ENCODE results near the gene CREBL2. TPM values are rescaled to one million over a fixed set of nuclear protein-coding genes. Genes with fewer than 3 reads are reported as not detected.

Gene CREBL2
- total and polyA plus RNA-seq, 5 experiments from 2014 or later, result 35.1 to 46.8 (median 36.5) TPM

DNA sequence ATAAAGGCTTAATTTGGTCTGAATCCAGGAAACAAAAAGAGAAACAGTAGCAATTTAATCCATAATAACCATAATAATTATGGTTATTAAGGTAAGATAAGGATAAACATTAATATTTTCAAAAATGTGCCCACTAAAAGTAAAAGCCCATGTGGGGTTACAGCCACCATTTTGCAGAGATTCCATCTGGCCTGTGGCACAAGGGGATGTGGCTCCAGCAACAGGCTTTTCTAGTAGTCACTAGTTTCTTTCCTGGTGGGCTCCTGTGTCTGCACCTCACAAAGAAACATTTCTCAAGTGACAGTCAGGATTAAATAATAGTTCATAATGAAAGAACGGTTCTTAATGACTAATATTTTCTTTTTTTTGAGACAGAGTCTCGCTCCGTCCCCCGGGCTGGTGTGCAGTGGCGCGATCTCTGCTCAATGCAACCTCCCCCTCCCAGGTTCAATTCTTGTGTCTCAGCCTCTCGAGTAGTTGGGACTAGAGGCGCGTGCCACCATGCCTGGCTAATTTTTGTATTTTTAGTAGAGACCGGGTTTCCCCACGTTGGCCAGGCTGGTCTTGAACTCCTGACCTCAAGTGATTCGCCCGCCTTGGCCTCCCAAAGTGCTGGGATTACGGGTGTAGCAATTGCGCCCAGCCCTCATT, 52.1 kb downstream of the CREBL2 start:
- H3K27ac Mint-ChIP-seq, result no peak overlapping the region
- no peak for ATAC-seq
- H3K27me3 Mint-ChIP-seq, result no peaks in the 10 kb centered on the region
- no peak overlapping the region for H3K4me3 Mint-ChIP-seq
- POLR2A ChIA-PET, result interaction anchor here (0.7 kb wide), 1 partner anchor 14 kb away, joined by 3 read pairs; no protein-coding TSS in a partner anchor
- no peaks in the 10 kb centered on the region for H3K4me1 Mint-ChIP-seq
- H3K36me3 Mint-ChIP-seq, result no peaks in the 10 kb centered on the region
- no peaks in the 10 kb centered on the region for H3K9me3 Mint-ChIP-seq
- DNase-seq, result no peak

DNA sequence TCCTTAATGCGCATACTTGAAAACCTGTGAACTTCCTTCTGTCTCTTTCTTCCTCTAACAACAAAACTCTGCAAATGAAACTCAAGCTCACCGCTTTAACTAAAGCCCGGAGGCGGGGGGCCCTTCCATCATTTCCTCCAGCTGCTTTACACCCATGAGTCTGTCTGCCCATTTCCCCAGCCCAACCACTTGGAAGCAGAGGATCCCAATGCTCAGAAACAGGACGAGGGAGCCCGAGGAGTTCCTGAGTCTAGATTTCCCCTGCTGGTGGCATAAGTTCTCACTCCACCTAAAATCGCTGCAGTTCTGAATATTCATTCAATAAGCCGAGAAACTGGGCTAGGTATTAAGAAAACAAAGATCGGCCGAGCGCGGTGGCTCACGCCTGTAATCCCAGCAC, 53.5 kb downstream of the CREBL2 start:
- no peak for DNase-seq
- Mint-ChIP-seq H3K36me3 (no peaks in the 10 kb centered on the region), H3K9me3 (no peaks in the 10 kb centered on the region), H3K4me3 (no peak overlapping the region), H3K27ac (no peak overlapping the region), H3K4me1 (no peaks in the 10 kb centered on the region), H3K27me3 (no peaks in the 10 kb centered on the region)
- POLR2A ChIA-PET, result interaction anchor here (0.7 kb wide), 1 partner anchor 16 kb away, joined by 3 read pairs; no protein-coding TSS in a partner anchor
- ATAC-seq, result no peak

DNA sequence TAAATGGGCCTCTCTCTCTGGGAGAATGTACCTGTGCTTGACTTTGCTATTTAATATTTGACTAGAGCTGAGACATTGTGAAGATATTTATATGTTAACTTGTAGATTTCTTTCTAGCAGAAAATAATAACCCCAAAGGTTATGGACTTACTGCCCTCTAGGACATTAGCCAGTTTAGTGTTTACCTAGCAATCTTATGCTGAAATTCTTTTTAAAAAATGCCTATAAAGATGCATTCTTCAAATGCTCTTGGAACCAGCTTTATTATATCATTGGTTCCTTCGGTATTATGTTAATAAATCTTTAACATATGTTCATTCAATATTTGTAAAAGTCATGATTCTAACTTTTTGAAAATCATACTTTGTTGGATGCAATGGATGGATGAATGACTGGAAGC, 56.3 kb downstream of the CREBL2 start:
- DNase-seq, result no peak
- POLR2A ChIA-PET, result interaction anchor here (0.7 to 1.6 kb wide), 4 partner anchors 11 to 69 kb away, joined by 3 to 4 read pairs (median 3); no protein-coding TSS in a partner anchor
- Mint-ChIP-seq H3K27me3 (no peaks in the 10 kb centered on the region), H3K27ac (no peak overlapping the region), H3K4me3 (no peak overlapping the region), H3K4me1 (no peaks in the 10 kb centered on the region), H3K9me3 (no peaks in the 10 kb centered on the region), H3K36me3 (no peaks in the 10 kb centered on the region)
- ATAC-seq, result no peak

DNA sequence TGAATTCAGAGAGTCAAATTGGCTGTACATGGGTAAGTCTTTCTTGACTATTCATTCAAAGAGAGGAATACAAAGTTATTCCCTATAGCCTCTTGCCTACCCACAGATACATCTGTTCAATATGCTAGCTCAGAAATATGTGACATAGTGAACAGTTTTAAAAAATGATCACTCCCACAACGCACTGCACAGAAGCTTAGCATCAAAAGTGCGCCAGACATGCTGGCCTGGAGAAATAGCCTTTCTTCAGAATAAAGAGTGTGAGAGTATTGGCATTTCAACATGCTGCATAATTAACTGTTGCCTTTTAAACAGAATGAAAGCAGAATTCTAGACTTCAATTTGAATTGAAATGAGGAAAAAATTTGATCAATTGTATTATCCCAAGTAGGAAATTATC, 57.3 kb downstream of the CREBL2 start:
- no peak for ATAC-seq
- Mint-ChIP-seq H3K4me1 (no peaks in the 10 kb centered on the region), H3K36me3 (no peaks in the 10 kb centered on the region), H3K9me3 (no peaks in the 10 kb centered on the region), H3K4me3 (no peak overlapping the region), H3K27me3 (no peaks in the 10 kb centered on the region), H3K27ac (peak overlapping the region in 1 of 10 donors; percentile 29)
- POLR2A ChIA-PET, result interaction anchor here (0.6 to 1.4 kb wide), 2 partner anchors 18 to 49 kb away, joined by 3 read pairs; no protein-coding TSS in a partner anchor
- no peak for DNase-seq

DNA sequence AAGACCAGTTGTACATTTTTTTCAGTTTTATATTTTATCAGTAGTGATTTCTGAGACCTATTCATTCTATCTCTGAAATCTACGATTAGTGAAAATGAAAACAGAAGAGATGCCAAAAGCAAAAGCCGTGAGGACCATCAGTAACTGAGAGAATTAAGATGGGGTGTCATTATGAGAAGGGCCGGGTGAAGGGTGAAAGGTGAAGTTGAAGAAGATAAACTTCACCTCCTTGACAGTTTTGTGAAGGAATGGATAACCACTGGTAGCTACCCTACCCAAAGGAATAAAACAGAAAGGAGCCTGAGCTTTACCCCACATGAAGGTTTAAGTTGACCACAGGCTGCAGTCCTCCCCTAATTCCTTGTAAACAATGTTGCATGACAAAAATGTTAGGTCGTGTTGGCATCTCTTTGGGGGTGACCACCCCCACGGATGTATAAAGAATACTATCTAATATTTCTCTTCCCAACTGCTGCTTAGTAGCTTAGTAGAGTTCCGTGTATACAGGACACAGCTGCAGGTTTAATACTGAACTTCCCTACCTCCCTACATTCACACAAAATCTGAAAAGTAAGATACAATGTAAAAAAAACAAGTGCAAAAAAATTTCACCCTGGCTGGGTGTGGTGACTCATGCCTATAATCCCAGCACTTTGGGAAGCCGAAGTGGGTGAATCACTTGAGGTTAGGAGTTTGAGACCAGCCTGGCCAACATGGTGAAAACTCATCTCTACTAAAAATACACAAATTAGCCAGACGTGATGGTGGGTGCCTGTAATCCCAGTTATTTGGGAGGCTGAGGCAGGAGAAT, 60.4 kb downstream of the CREBL2 start:
- H3K4me3 Mint-ChIP-seq, result no peak overlapping the region
- POLR2A ChIA-PET, result interaction anchor here (1.1 kb wide), 1 partner anchor 18 kb away, joined by 3 read pairs; no protein-coding TSS in a partner anchor
- no peaks in the 10 kb centered on the region for H3K36me3 Mint-ChIP-seq
- H3K27me3 Mint-ChIP-seq, result no peaks in the 10 kb centered on the region
- no peak for ATAC-seq
- H3K27ac Mint-ChIP-seq, result no peak overlapping the region
- no peak for DNase-seq
- no peaks in the 10 kb centered on the region for H3K9me3 Mint-ChIP-seq
- no peaks in the 10 kb centered on the region for H3K4me1 Mint-ChIP-seq

DNA sequence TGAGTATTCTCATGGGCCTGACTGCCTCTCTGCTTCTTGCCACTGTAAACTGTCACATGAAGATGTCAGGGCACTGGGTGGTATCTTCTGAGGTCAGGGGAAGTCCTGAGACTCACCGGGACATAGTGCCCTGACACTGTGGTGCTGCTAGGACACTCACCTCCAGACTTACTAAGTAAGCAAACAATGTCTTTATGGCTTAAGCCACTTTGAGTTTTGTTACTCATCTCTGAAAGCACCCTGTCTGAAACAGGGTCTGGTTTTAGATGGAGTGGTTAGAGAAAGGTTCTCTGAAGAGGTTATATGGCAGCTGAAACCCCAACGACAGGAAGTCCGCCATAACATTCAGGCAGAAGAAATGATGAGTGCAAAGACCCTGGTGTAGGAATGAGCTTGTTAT, 61.6 kb downstream of the CREBL2 start:
- H3K9me3 Mint-ChIP-seq, result no peaks in the 10 kb centered on the region
- no peak for ATAC-seq
- H3K4me3 Mint-ChIP-seq, result no peak overlapping the region
- H3K36me3 Mint-ChIP-seq, result no peaks in the 10 kb centered on the region
- H3K4me1 Mint-ChIP-seq, result no peaks in the 10 kb centered on the region
- no peaks in the 10 kb centered on the region for H3K27me3 Mint-ChIP-seq
- POLR2A ChIA-PET, result interaction anchor here (0.7 kb wide), 1 partner anchor 11 kb away, joined by 5 read pairs; no protein-coding TSS in a partner anchor
- H3K27ac Mint-ChIP-seq, result peak overlapping the region in 2 of 10 donors; percentile 18 to 53
- DNase-seq, result no peak

DNA sequence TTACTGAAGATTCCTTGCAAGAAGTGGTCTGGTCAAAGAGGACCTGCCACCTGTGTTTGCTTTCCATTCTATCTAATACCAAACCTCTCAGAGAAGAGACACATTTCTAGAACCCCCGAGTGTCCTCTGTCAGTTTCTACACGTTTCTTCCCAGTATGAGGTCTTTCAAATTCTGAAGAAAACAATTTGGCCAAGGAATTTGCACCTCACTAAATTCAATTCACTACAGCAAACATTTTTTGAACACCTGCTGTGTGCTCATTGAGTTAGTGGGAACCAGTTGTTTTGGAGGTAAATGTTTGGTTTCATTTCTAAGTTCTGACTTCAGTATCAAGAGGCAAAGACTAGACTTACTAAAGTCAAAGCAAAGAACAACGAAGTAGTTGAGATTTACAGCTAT, 64.9 kb downstream of the CREBL2 start:
- Mint-ChIP-seq H3K27me3 (no peaks in the 10 kb centered on the region), H3K27ac (no peak overlapping the region), H3K9me3 (no peaks in the 10 kb centered on the region), H3K36me3 (no peaks in the 10 kb centered on the region), H3K4me1 (no peaks in the 10 kb centered on the region), H3K4me3 (no peak overlapping the region)
- ATAC-seq, result no peak
- POLR2A ChIA-PET, result interaction anchor here (0.8 kb wide), 1 partner anchor 1194 kb away, joined by 3 read pairs; no protein-coding TSS in a partner anchor
- DNase-seq, result no peak

DNA sequence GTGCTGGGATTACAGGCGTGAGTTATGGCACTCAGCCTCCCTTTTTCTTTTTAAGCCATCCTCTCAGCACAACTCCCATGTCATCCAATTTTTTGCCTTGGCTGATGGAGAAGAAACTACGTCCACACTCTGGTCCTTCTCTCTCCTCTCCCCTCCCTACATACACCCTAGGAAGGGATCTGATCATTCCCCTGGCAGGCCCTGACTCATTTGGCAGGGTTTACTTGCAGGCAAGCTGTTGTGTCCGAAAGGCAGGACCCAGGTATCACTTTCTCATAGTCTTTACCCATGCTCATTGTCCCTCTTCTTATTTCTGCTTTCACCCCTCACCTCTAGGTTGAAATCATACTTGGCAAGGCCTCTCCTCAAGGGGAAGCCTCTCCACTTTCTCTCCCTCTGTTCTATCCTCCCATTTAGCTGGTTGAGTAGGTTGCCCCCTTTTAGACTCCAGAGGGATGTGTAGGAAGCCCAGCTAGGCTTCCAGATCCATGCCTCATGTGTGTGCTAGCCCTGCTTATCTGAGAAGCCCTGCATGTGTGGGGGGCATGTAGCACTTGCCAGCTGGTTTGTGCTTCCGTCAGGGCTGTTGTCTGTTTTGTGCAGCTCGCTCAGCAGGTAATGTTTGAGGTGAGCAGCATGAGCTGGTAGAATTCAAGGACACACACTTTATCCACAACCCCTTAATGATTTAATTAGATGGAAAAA, 69.5 kb downstream of the CREBL2 start:
- POLR2A ChIA-PET, result interaction anchor here (0.5 to 1.3 kb wide), 2 partner anchors 12 to 16 kb away, joined by 3 read pairs; no protein-coding TSS in a partner anchor
- Mint-ChIP-seq H3K27me3 (no peaks in the 10 kb centered on the region), H3K27ac (peak overlapping the region in 3 of 10 donors; percentile 47 to 74 (median 71)), H3K4me3 (no peak overlapping the region), H3K9me3 (no peaks in the 10 kb centered on the region), H3K36me3 (no peaks in the 10 kb centered on the region), H3K4me1 (no peaks in the 10 kb centered on the region)
- ATAC-seq, result no peak
- no peak for DNase-seq

DNA sequence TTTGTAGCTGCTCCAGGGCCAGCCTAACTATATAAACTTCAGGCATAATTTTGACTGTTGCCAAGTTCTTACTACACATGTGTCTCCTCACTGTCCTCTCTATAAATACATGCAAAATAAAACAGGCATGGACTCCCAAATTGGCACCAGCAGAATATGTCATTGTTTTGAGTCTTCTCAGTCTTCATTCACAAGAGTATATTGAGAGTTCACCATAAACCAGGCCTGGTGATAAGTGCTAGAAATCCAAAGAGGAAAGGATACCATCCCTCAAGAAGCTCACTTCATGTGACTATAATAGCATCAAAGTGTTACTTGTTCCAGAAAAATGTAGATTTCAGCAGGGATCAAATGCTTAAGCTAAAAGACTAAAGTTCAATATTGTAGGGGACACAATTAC, 70.6 kb downstream of the CREBL2 start:
- Mint-ChIP-seq H3K4me1 (no peaks in the 10 kb centered on the region), H3K4me3 (no peak overlapping the region), H3K36me3 (no peaks in the 10 kb centered on the region), H3K9me3 (no peaks in the 10 kb centered on the region), H3K27me3 (no peaks in the 10 kb centered on the region), H3K27ac (no peak overlapping the region)
- DNase-seq (no peak), ATAC-seq (no peak)
- POLR2A ChIA-PET, result interaction anchor here (0.6 kb wide), 1 partner anchor 34 kb away, joined by 4 read pairs; no protein-coding TSS in a partner anchor

DNA sequence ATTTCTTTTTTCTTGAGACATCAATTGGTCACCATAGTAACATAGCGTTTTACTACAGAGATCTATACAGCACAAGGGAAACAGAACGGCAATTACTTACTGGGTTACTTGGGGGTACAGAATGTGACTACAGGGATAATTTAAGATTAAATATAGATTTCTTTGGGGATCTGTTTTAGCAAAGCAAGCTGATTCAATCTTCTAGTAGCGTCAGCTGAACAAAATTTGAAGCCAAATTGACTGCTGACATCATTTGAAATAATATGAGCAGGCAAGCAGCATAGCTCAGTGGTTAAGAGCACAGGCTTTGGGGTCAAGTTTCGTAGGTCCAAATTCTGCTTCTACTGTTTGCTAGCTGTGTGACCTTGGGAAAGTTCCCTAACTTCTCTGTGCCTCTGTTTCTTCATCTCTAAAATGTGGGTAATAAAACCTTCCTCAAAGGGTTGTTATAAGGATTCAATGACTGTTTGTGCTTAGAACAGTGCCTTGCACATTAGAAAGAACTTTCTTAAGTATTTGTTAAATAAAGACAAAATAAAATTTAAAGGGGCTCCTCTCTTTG, 71.5 kb downstream of the CREBL2 start:
- ATAC-seq (no peak), DNase-seq (no peak)
- H3K4me3 Mint-ChIP-seq, result no peak overlapping the region
- no peaks in the 10 kb centered on the region for H3K9me3 Mint-ChIP-seq
- no peaks in the 10 kb centered on the region for H3K36me3 Mint-ChIP-seq
- no peak overlapping the region for H3K27ac Mint-ChIP-seq
- no peaks in the 10 kb centered on the region for H3K4me1 Mint-ChIP-seq
- POLR2A ChIA-PET, result no interaction called here
- H3K27me3 Mint-ChIP-seq, result no peaks in the 10 kb centered on the region

DNA sequence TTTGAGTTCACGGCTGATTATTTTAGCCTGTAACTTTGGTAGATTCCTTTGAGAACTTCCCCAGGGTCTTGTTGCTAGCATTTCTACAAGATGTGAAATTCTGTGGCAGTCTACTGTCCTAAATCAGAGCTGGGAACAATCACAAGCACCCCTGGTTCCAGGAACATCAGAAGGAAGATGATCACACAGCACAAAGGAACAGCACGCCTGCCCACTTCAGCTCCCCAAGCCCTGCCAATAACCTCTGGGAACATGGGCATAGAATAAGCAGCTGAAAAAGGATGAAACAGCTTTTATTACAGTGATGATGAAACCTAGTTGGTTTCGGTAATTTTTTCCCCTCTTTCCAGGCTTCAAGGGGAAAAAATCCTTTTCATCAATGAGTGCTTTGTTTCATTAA, 72.0 kb downstream of the CREBL2 start:
- Mint-ChIP-seq H3K4me3 (no peak overlapping the region), H3K36me3 (no peaks in the 10 kb centered on the region), H3K27ac (no peak overlapping the region), H3K27me3 (no peaks in the 10 kb centered on the region), H3K4me1 (peaks cover 0 to 1% (median 0%) of the 10 kb centered on the region in 4 donors), H3K9me3 (no peaks in the 10 kb centered on the region)
- DNase-seq (no peak), ATAC-seq (no peak)
- POLR2A ChIA-PET, result no interaction called here

DNA sequence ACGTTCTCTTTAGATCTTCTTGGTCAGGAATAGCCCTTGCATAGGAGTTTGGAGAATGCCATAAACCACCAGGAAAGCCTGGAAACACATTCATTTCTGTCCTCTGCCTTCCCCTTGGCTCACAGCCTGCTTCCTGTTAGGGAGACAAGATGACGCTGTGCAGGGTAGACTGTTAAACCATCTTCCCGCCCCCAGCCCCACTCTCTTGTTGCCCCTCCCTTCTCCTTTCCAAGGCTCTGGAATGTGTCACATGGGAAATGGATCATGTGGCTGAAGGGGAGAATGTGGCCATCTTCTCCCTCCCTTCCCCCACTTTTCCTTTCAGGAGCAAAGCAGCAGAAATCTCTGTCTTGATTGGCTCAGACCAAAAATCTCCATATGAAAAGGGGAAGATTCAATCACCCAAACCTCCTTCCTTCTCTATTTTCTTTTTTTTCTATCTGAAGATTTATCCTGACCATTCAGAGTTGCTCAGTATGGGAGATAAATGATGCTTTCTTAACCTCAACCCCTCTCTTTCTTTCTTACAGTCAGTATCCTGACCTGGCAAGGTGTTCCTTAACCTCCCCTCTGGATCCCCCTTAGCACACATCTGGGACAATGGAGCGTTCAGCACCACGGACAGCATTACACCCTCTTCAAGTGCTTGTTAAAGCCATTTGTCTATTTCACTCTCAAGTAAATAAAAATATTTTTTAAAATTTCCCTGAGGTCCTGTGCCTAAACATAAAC, 72.9 kb downstream of the CREBL2 start:
- H3K27ac Mint-ChIP-seq, result no peak overlapping the region
- no peaks in the 10 kb centered on the region for H3K9me3 Mint-ChIP-seq
- no peak for DNase-seq
- H3K36me3 Mint-ChIP-seq, result no peaks in the 10 kb centered on the region
- no peaks in the 10 kb centered on the region for H3K27me3 Mint-ChIP-seq
- H3K4me1 Mint-ChIP-seq, result peaks cover 0 to 9% (median 5%) of the 10 kb centered on the region in 4 donors
- no peak overlapping the region for H3K4me3 Mint-ChIP-seq
- no peak for ATAC-seq
- POLR2A ChIA-PET, result interaction anchor here (0.6 to 0.7 kb wide), 2 partner anchors 11 to 219 kb away, joined by 5 to 6 read pairs; no protein-coding TSS in a partner anchor
